Loucy (cell line): ENCODE data around the gene MITF.

Source experiments
- H2AFZ ChIP-seq: fragments of 200-600 bp; sonication (generic); 2 replicates; pipeline ENCODE4 v1.6.0; 2016; ENCODE audit warnings: antibody characterized with exemption, mild to moderate bottlenecking, low read length, moderate library complexity
- H3F3A ChIP-seq: fragments of 200-600 bp; 2 replicates; pipeline ENCODE4 v1.6.0; 2016; ENCODE audit warnings: antibody characterized with exemption, low read depth, mild to moderate bottlenecking
- H3K27me3 ChIP-seq: fragments of 200-600 bp; sonication (generic); 2 replicates; pipeline ENCODE4 v1.6.1; 2014; ENCODE audit warnings: low read length, mild to moderate bottlenecking; ENCODE audit not compliant: insufficient read depth, poor library complexity, severe bottlenecking
- H3K36me3 ChIP-seq: fragments of 200-600 bp; sonication (generic); 2 replicates; pipeline ENCODE4 v1.6.1; 2016; ENCODE audit warnings: low read length; ENCODE audit not compliant: insufficient read depth
- H3K4me1 ChIP-seq: fragments of 200-600 bp; sonication (generic); 2 replicates; pipeline ENCODE4 v1.5.1; 2014; ENCODE audit warnings: low read length, mild to moderate bottlenecking; ENCODE audit not compliant: insufficient read depth, poor library complexity, severe bottlenecking
- H3K4me2 ChIP-seq: fragments of 200-600 bp; sonication (generic); 2 replicates; pipeline ENCODE4 v1.6.0; 2014; ENCODE audit warnings: antibody characterized with exemption, low read length, low read depth, mild to moderate bottlenecking; ENCODE audit not compliant: poor library complexity, severe bottlenecking
- H3K4me3 ChIP-seq: fragments of 200-600 bp; sonication (generic); 2 replicates; pipeline ENCODE4 v1.5.1; 2014; ENCODE audit warnings: low read length, mild to moderate bottlenecking, mixed read lengths; ENCODE audit not compliant: poor library complexity, severe bottlenecking
- H3K79me2 ChIP-seq: fragments of 200-600 bp; sonication (generic); 2 replicates; pipeline ENCODE4 v1.6.1; 2014; ENCODE audit warnings: low read length; ENCODE audit not compliant: insufficient read depth
- H3K9ac ChIP-seq: fragments of 200-600 bp; sonication (generic); 2 replicates; pipeline ENCODE4 v1.6.0; 2014; ENCODE audit warnings: mild to moderate bottlenecking, low read depth, low read length, moderate library complexity; ENCODE audit not compliant: poor library complexity, severe bottlenecking
- H3K9me2 ChIP-seq: fragments of 200-600 bp; sonication (generic); replicated peaks from 2 replicates; pipeline ENCODE4 v1.6.1; 2016; ENCODE audit warnings: low read depth, low read length, mixed read lengths
- H3K9me3 ChIP-seq: fragments of 200-600 bp; sonication (generic); 2 replicates; pipeline ENCODE4 v1.6.1; 2014; ENCODE audit warnings: mild to moderate bottlenecking, antibody characterized with exemption, low read length, low read depth; ENCODE audit not compliant: insufficient read depth
- H4K20me1 ChIP-seq: fragments of 200-600 bp; sonication (generic); 2 replicates; pipeline ENCODE4 v1.6.0; 2014; ENCODE audit warnings: antibody characterized with exemption, low read length, mild to moderate bottlenecking; ENCODE audit not compliant: insufficient read depth, poor library complexity, severe bottlenecking
- EZH2phosphoT487 ChIP-seq: fragments of 200-600 bp; IDR thresholded peaks from 2 replicates; pipeline ENCODE4 v1.6.1; 2018; ENCODE audit warnings: antibody characterized with exemption, mild to moderate bottlenecking, moderate library complexity, borderline replicate concordance
- TF ChIP-seq, protein P1 (sequence below): fragments of 200-600 bp; sonication (generic); conservative IDR thresholded peaks from 2 replicates; pipeline ENCODE4 v1.5.1; 2014; ENCODE audit warnings: mild to moderate bottlenecking, antibody characterized with exemption, low read length

Gene MITF

DNA sequence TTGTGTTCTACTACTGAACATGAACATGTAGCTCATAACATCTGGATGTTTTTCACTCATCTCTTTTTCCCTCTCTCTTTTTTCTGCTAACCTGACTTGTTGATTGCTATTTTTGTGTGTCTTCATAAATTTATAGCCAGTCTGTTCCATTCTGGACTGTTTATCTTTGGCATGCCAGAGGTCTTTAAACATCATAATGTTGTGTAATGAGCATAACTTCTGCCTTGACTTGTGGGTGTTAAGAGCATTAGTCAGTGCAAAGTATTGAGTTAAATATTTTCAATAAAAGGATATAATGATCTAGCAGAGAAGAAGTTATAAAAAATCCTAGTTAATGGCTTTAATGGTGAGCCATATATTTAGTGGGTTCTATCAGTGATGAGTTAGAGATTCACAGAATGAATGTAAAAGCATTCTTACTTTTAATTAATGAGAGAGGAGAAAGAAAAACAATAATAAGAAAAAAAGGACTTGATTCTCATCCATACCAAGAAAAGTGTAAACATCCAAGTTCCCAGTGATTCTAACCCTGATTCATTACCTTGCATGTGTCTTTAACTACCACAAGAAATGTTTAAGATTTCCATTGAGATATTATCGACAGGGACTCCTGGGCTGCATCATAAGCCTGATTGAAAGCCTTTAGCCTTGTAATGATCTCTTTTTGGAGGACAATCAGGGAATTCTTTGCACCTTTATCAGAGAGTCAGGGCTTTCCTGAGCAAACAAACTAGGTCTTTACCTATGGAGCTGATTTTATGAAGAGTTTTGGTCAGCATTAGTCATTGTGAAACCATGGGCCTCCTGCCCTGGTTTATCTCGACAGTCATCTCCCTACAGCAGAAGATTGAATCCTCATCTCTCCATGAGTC lies 22.9 kb downstream of the MITF start:
- Histone ChIP-seq H3K4me2 (no peak overlapping the region), H3K79me2 (no peaks in the 10 kb centered on the region), H3K4me3 (no peak overlapping the region), H3K9me2 (no peaks in the 10 kb centered on the region), H3K9me3 (no peaks in the 10 kb centered on the region), H3K9ac (no peak overlapping the region), H4K20me1 (no peaks in the 10 kb centered on the region), H2AFZ (no peak overlapping the region), H3K36me3 (no peaks in the 10 kb centered on the region), H3F3A (no peaks in the 10 kb centered on the region), H3K4me1 (no peaks in the 10 kb centered on the region), H3K27me3 (no peaks in the 10 kb centered on the region)
- TF ChIP-seq, protein P1, sequence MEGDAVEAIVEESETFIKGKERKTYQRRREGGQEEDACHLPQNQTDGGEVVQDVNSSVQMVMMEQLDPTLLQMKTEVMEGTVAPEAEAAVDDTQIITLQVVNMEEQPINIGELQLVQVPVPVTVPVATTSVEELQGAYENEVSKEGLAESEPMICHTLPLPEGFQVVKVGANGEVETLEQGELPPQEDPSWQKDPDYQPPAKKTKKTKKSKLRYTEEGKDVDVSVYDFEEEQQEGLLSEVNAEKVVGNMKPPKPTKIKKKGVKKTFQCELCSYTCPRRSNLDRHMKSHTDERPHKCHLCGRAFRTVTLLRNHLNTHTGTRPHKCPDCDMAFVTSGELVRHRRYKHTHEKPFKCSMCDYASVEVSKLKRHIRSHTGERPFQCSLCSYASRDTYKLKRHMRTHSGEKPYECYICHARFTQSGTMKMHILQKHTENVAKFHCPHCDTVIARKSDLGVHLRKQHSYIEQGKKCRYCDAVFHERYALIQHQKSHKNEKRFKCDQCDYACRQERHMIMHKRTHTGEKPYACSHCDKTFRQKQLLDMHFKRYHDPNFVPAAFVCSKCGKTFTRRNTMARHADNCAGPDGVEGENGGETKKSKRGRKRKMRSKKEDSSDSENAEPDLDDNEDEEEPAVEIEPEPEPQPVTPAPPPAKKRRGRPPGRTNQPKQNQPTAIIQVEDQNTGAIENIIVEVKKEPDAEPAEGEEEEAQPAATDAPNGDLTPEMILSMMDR: no peak
- TF ChIP-seq EZH2phosphoT487: no peak

DNA sequence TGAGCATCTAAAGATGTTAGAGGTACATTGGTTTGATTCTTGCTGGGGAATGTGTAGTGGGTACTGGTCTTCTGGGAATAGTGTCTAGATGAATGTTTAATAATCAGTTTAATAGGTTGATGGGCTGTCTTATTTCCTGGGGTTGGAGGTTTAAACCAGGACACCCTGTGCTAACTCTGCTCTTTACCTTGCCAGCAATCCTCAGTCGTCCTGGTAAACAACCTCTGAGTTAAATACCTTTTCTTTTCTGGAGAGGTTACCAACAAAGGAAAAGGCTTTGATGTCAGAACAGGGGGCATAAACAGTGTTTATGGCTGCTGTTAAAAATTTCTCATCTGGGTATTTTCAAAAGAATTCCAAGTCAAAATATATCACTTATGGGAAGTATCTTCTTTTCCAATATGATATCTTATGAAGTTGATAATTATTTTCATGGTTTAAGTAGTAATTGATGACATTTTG lies 23.5 kb downstream of the MITF start:
- Histone ChIP-seq H3K9ac (no peak overlapping the region), H3K36me3 (no peaks in the 10 kb centered on the region), H3K4me2 (no peak overlapping the region), H3K79me2 (no peaks in the 10 kb centered on the region), H3K9me3 (no peaks in the 10 kb centered on the region), H3K4me3 (no peak overlapping the region), H3F3A (no peaks in the 10 kb centered on the region), H3K4me1 (no peaks in the 10 kb centered on the region), H3K27me3 (no peaks in the 10 kb centered on the region), H3K9me2 (no peaks in the 10 kb centered on the region), H2AFZ (no peak overlapping the region), H4K20me1 (no peaks in the 10 kb centered on the region)
- no peak for TF ChIP-seq EZH2phosphoT487
- TF ChIP-seq, protein P1: no peak

DNA sequence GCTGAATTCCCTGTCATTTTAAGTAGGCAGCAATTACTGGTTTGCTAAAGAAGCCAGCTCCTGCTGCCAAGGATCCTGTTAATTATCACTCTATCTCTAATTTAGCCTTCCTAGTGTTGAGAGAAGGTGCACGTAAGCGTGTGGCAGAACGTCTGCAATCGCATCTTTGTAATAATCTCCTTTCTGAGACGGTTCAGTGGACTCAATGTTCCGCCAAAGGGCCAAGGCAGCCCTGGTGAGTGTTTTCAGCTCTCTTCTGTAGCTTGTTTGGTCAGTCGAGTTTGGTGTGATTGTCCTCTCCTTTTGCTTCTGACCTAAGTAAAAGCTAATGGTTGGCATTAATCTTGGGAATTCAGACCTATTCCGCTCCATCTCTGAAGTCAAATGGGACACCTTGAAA lies 24.2 kb downstream of the MITF start:
- Histone ChIP-seq H3K79me2 (no peaks in the 10 kb centered on the region), H3K9ac (no peak overlapping the region), H3K36me3 (no peaks in the 10 kb centered on the region), H3K4me3 (no peak overlapping the region), H3K27me3 (no peaks in the 10 kb centered on the region), H2AFZ (no peak overlapping the region), H3K4me2 (no peak overlapping the region), H4K20me1 (no peaks in the 10 kb centered on the region), H3K4me1 (no peaks in the 10 kb centered on the region), H3K9me2 (no peaks in the 10 kb centered on the region), H3K9me3 (no peaks in the 10 kb centered on the region), H3F3A (no peaks in the 10 kb centered on the region)
- TF ChIP-seq EZH2phosphoT487: no peak
